ENCODE results near the gene PHF2. TPM values are rescaled to one million over a fixed set of nuclear protein-coding genes. Genes with fewer than 3 reads are reported as not detected.

PHF2 gene
- total RNA-seq, 1 donor from 2014 or later = 18.8 TPM

GRCh38 chr9:93645149-93645889, 68.9 kb downstream of the PHF2 start:
- no peaks in the 10 kb centered on the region for H3K9me3 ChIP-seq (ENCODE audit: control insufficient read depth in 3 of 3, low read length in 3 of 3)
- H3K27ac ChIP-seq (ENCODE audit: low read depth, low read length) = peak overlapping the region; percentile 49
- H3K9ac ChIP-seq (ENCODE audit: low read depth in 1 of 3, low read length in 3 of 3) = peak overlapping the region in 1 of 3 donors; percentile 54
- no peaks in the 10 kb centered on the region for H3K27me3 ChIP-seq (ENCODE audit: control insufficient read depth in 3 of 3, insufficient read depth in 3 of 3, low read length in 3 of 3)
- no peak overlapping the region for H3K4me3 ChIP-seq (ENCODE audit: low read length in 3 of 3)
- H3K36me3 ChIP-seq (ENCODE audit: control insufficient read depth in 3 of 3, insufficient read depth in 3 of 3, low read length in 3 of 3) = peaks cover 37 to 40% (median 40%) of the 10 kb centered on the region in 3 donors
- H3K4me1 ChIP-seq (ENCODE audit: control insufficient read depth in 3 of 3, insufficient read depth in 3 of 3, low read length in 3 of 3) = peaks cover 3 to 6% (median 5%) of the 10 kb centered on the region in 3 donors

GRCh38 chr9:93645921-93646639, 69.7 kb downstream of the PHF2 start:
- Histone ChIP-seq H3K36me3 (ENCODE audit: control insufficient read depth in 3 of 3, insufficient read depth in 3 of 3, low read length in 3 of 3) (peaks cover 42 to 46% (median 44%) of the 10 kb centered on the region in 3 donors), H3K27me3 (ENCODE audit: control insufficient read depth in 3 of 3, insufficient read depth in 3 of 3, low read length in 3 of 3) (no peaks in the 10 kb centered on the region), H3K4me1 (ENCODE audit: control insufficient read depth in 3 of 3, insufficient read depth in 3 of 3, low read length in 3 of 3) (peaks cover 3 to 6% (median 5%) of the 10 kb centered on the region in 3 donors), H3K9me3 (ENCODE audit: control insufficient read depth in 3 of 3, low read length in 3 of 3) (no peaks in the 10 kb centered on the region), H3K9ac (ENCODE audit: low read depth in 1 of 3, low read length in 3 of 3) (no peak overlapping the region), H3K4me3 (ENCODE audit: low read length in 3 of 3) (no peak overlapping the region), H3K27ac (ENCODE audit: low read depth, low read length) (no peak overlapping the region)

GRCh38 chr9:93646640-93647178, 70.3 kb downstream of the PHF2 start:
- Histone ChIP-seq H3K4me1 (ENCODE audit: control insufficient read depth in 3 of 3, insufficient read depth in 3 of 3, low read length in 3 of 3) (peaks cover 3 to 6% (median 5%) of the 10 kb centered on the region in 3 donors), H3K36me3 (ENCODE audit: control insufficient read depth in 3 of 3, insufficient read depth in 3 of 3, low read length in 3 of 3) (peaks cover 48 to 52% (median 49%) of the 10 kb centered on the region in 3 donors), H3K27me3 (ENCODE audit: control insufficient read depth in 3 of 3, insufficient read depth in 3 of 3, low read length in 3 of 3) (no peaks in the 10 kb centered on the region), H3K4me3 (ENCODE audit: low read length in 3 of 3) (no peak overlapping the region), H3K27ac (ENCODE audit: low read depth, low read length) (no peak overlapping the region), H3K9ac (ENCODE audit: low read depth in 1 of 3, low read length in 3 of 3) (no peak overlapping the region), H3K9me3 (ENCODE audit: control insufficient read depth in 3 of 3, low read length in 3 of 3) (no peaks in the 10 kb centered on the region)

- Histone ChIP-seq H3K9me3 (ENCODE audit: control insufficient read depth in 3 of 3, low read length in 3 of 3) (no peaks in the 10 kb centered on the region), H3K27me3 (ENCODE audit: control insufficient read depth in 3 of 3, insufficient read depth in 3 of 3, low read length in 3 of 3) (no peaks in the 10 kb centered on the region), H3K9ac (ENCODE audit: low read depth in 1 of 3, low read length in 3 of 3) (no peak overlapping the region), H3K4me3 (ENCODE audit: low read length in 3 of 3) (no peak overlapping the region), H3K36me3 (ENCODE audit: control insufficient read depth in 3 of 3, insufficient read depth in 3 of 3, low read length in 3 of 3) (peaks cover 55 to 59% (median 57%) of the 10 kb centered on the region in 3 donors), H3K27ac (ENCODE audit: low read depth, low read length) (no peak overlapping the region), H3K4me1 (ENCODE audit: control insufficient read depth in 3 of 3, insufficient read depth in 3 of 3, low read length in 3 of 3) (peaks cover 3 to 5% (median 3%) of the 10 kb centered on the region in 3 donors)
These were observed 71.8 kb downstream of the PHF2 start for GRCh38 chr9:93648181-93648580.

- no peak overlapping the region for H3K27ac ChIP-seq (ENCODE audit: low read depth, low read length)
- no peak overlapping the region for H3K9ac ChIP-seq (ENCODE audit: low read depth in 1 of 3, low read length in 3 of 3)
- no peaks in the 10 kb centered on the region for H3K27me3 ChIP-seq (ENCODE audit: control insufficient read depth in 3 of 3, insufficient read depth in 3 of 3, low read length in 3 of 3)
- H3K9me3 ChIP-seq (ENCODE audit: control insufficient read depth in 3 of 3, low read length in 3 of 3) = no peaks in the 10 kb centered on the region
- peaks cover 0 to 2% (median under 1%) of the 10 kb centered on the region in 3 donors for H3K4me1 ChIP-seq (ENCODE audit: control insufficient read depth in 3 of 3, insufficient read depth in 3 of 3, low read length in 3 of 3)
- no peak overlapping the region for H3K4me3 ChIP-seq (ENCODE audit: low read length in 3 of 3)
- peaks cover 53 to 65% (median 62%) of the 10 kb centered on the region in 3 donors for H3K36me3 ChIP-seq (ENCODE audit: control insufficient read depth in 3 of 3, insufficient read depth in 3 of 3, low read length in 3 of 3)
These were observed 72.5 kb downstream of the PHF2 start for GRCh38 chr9:93648836-93649235.

- H3K9ac ChIP-seq (ENCODE audit: low read depth in 1 of 3, low read length in 3 of 3) = no peak overlapping the region
- H3K9me3 ChIP-seq (ENCODE audit: control insufficient read depth in 3 of 3, low read length in 3 of 3) = no peaks in the 10 kb centered on the region
- no peaks in the 10 kb centered on the region for H3K4me1 ChIP-seq (ENCODE audit: control insufficient read depth in 3 of 3, insufficient read depth in 3 of 3, low read length in 3 of 3)
- no peaks in the 10 kb centered on the region for H3K27me3 ChIP-seq (ENCODE audit: control insufficient read depth in 3 of 3, insufficient read depth in 3 of 3, low read length in 3 of 3)
- no peak overlapping the region for H3K27ac ChIP-seq (ENCODE audit: low read depth, low read length)
- peaks cover 59 to 74% (median 70%) of the 10 kb centered on the region in 3 donors for H3K36me3 ChIP-seq (ENCODE audit: control insufficient read depth in 3 of 3, insufficient read depth in 3 of 3, low read length in 3 of 3)
- no peak overlapping the region for H3K4me3 ChIP-seq (ENCODE audit: low read length in 3 of 3)
These were observed 73.4 kb downstream of the PHF2 start for GRCh38 chr9:93649610-93650261.

GRCh38 chr9:93650448-93650847, 74.1 kb downstream of the PHF2 start:
- H3K4me3 ChIP-seq (ENCODE audit: low read length in 3 of 3) = no peak overlapping the region
- no peaks in the 10 kb centered on the region for H3K27me3 ChIP-seq (ENCODE audit: control insufficient read depth in 3 of 3, insufficient read depth in 3 of 3, low read length in 3 of 3)
- peaks cover 60 to 73% (median 72%) of the 10 kb centered on the region in 3 donors for H3K36me3 ChIP-seq (ENCODE audit: control insufficient read depth in 3 of 3, insufficient read depth in 3 of 3, low read length in 3 of 3)
- no peak overlapping the region for H3K27ac ChIP-seq (ENCODE audit: low read depth, low read length)
- H3K4me1 ChIP-seq (ENCODE audit: control insufficient read depth in 3 of 3, insufficient read depth in 3 of 3, low read length in 3 of 3) = no peaks in the 10 kb centered on the region
- no peaks in the 10 kb centered on the region for H3K9me3 ChIP-seq (ENCODE audit: control insufficient read depth in 3 of 3, low read length in 3 of 3)
- H3K9ac ChIP-seq (ENCODE audit: low read depth in 1 of 3, low read length in 3 of 3) = no peak overlapping the region

GRCh38 chr9:93651521-93651950, 75.2 kb downstream of the PHF2 start:
- H3K4me1 ChIP-seq (ENCODE audit: control insufficient read depth in 3 of 3, insufficient read depth in 3 of 3, low read length in 3 of 3) = no peaks in the 10 kb centered on the region
- H3K36me3 ChIP-seq (ENCODE audit: control insufficient read depth in 3 of 3, insufficient read depth in 3 of 3, low read length in 3 of 3) = peaks cover 58 to 73% (median 66%) of the 10 kb centered on the region in 3 donors
- no peak overlapping the region for H3K9ac ChIP-seq (ENCODE audit: low read depth in 1 of 3, low read length in 3 of 3)
- no peak overlapping the region for H3K27ac ChIP-seq (ENCODE audit: low read depth, low read length)
- no peaks in the 10 kb centered on the region for H3K27me3 ChIP-seq (ENCODE audit: control insufficient read depth in 3 of 3, insufficient read depth in 3 of 3, low read length in 3 of 3)
- no peaks in the 10 kb centered on the region for H3K9me3 ChIP-seq (ENCODE audit: control insufficient read depth in 3 of 3, low read length in 3 of 3)
- H3K4me3 ChIP-seq (ENCODE audit: low read length in 3 of 3) = no peak overlapping the region

GRCh38 chr9:93652604-93653592, 76.5 kb downstream of the PHF2 start:
- Histone ChIP-seq H3K9ac (ENCODE audit: low read depth in 1 of 3, low read length in 3 of 3) (no peak overlapping the region), H3K4me3 (ENCODE audit: low read length in 3 of 3) (no peak overlapping the region), H3K36me3 (ENCODE audit: control insufficient read depth in 3 of 3, insufficient read depth in 3 of 3, low read length in 3 of 3) (peaks cover 60 to 75% (median 70%) of the 10 kb centered on the region in 3 donors), H3K4me1 (ENCODE audit: control insufficient read depth in 3 of 3, insufficient read depth in 3 of 3, low read length in 3 of 3) (no peaks in the 10 kb centered on the region), H3K27me3 (ENCODE audit: control insufficient read depth in 3 of 3, insufficient read depth in 3 of 3, low read length in 3 of 3) (no peaks in the 10 kb centered on the region), H3K27ac (ENCODE audit: low read depth, low read length) (no peak overlapping the region), H3K9me3 (ENCODE audit: control insufficient read depth in 3 of 3, low read length in 3 of 3) (no peaks in the 10 kb centered on the region)
